Natural killer cell (primary cell): ENCODE results near the gene UPK2. TPM values are rescaled to one million over a fixed set of nuclear protein-coding genes. Genes with fewer than 3 reads are reported as not detected.
A peak's percentile ranks its signal among the peaks of the same experiment; 100 is the strongest.

Experiments
- ATAC-seq, 3 donors: fragments of 150-1000 bp in 2 of 3; fragments of 200-7000 bp in 1 of 3; cut with Tn5 transposase; 1 replicate in 1 of 3; 2 replicates in 2 of 3; pipeline ENCODE4 v1.10.0; 2021; ENCODE audit warnings: mild to moderate bottlenecking in 2 of 3, moderate library complexity in 2 of 3
- DNase-seq, 2 donors: peaks; one replicate each; pipeline versions ENCODE4 v3.0.0 to v3.0.0-alpha.2; 2013 to 2021; ENCODE audit warnings: mixed read lengths in 1 of 2
- H3K27ac ChIP-seq: one replicate; pipeline ENCODE4 v1.5.1; 2013; ENCODE audit warnings: mild to moderate bottlenecking, low read length
- H3K27me3 ChIP-seq: one replicate; pipeline ENCODE4 v1.6.1; 2013; ENCODE audit warnings: low read length; ENCODE audit not compliant: control insufficient read depth, insufficient read depth
- H3K36me3 ChIP-seq: one replicate; pipeline ENCODE4 v1.6.1; 2013; ENCODE audit warnings: low read length; ENCODE audit not compliant: control insufficient read depth, insufficient read depth
- H3K4me1 ChIP-seq: one replicate; pipeline ENCODE4 v1.6.1; 2013; ENCODE audit warnings: low read length; ENCODE audit not compliant: control insufficient read depth, insufficient read depth
- H3K4me3 ChIP-seq: one replicate; pipeline ENCODE4 v1.5.1; 2013; ENCODE audit warnings: low read length
- H3K9me3 ChIP-seq: one replicate; pipeline ENCODE4 v1.6.1; 2013; ENCODE audit warnings: low read length; ENCODE audit not compliant: control insufficient read depth, insufficient read depth
- H3K27ac Mint-ChIP-seq, 2 donors: one replicate each; pipeline ENCODE4 v1.8.0; 2022; ENCODE audit warnings: mild to moderate bottlenecking in 2 of 2, mixed read lengths in 2 of 2, moderate library complexity in 1 of 2
- H3K27me3 Mint-ChIP-seq, 2 donors: one replicate each; pipeline ENCODE4 v1.8.0; 2022; ENCODE audit warnings: low read depth in 2 of 2, mixed read lengths in 2 of 2
- H3K36me3 Mint-ChIP-seq: one replicate; pipeline ENCODE4 v1.8.0; 2022; ENCODE audit warnings: mixed read lengths
- H3K4me1 Mint-ChIP-seq, 2 donors: one replicate each; pipeline ENCODE4 v1.8.0; 2022; ENCODE audit warnings: mixed read lengths in 2 of 2
- H3K4me3 Mint-ChIP-seq: one replicate; pipeline ENCODE4 v1.8.0; 2022; ENCODE audit warnings: mild to moderate bottlenecking, moderate library complexity, mixed read lengths
- H3K9me3 Mint-ChIP-seq, 2 donors: one replicate each; pipeline ENCODE4 v1.8.0; 2022; ENCODE audit warnings: mixed read lengths in 2 of 2
- CTCF ChIP-seq: fragments of 200-600 bp; IDR thresholded peaks from one replicate; pipeline ENCODE4 v1.8.0; 2022; ENCODE audit warnings: antibody characterized with exemption
- WGBS: methylation state at CpG from one replicate; pipeline ENCODE4 v1.1.7; 2013; ENCODE audit warnings: missing lambda C conversion rate; ENCODE audit not compliant: insufficient coverage; 5-methylcytosine and 5-hydroxymethylcytosine counted together
- intact Hi-C: fragments of 100-400 bp; cut with micrococcal nuclease; formaldehyde crosslinking; loops from one replicate; pipeline ENCODE4 v1.14.2; 2022
- total RNA-seq, 4 donors: library from RNA; stranded (reverse); fragments of 120-200 nt in 1 of 4; gene quantifications; one replicate each; pipeline versions ENCODE4 v1.2.3 to v1.2.4, GENCODE V29; 2013 to 2022

UPK2 gene
- total RNA-seq, 3 donors from 2014 or later (not counting 1 experiment from before 2014, with no cell fraction given) = 0.40 to 0.41 TPM; not detected in 1

GRCh38 chr11:118917481-118918127 is 38.5 kb upstream of the UPK2 start:
- Histone ChIP-seq H3K27me3 (no peaks in the 10 kb centered on the region), H3K27ac (peak overlapping the region; percentile 94), H3K4me1 (peaks cover 100% of the 10 kb centered on the region), H3K4me3 (peak overlapping the region; percentile 25), H3K9me3 (no peaks in the 10 kb centered on the region), H3K36me3 (peaks cover 21% of the 10 kb centered on the region)
- intact Hi-C loops = no loop called here
- Mint-ChIP-seq H3K36me3 (no peaks in the 10 kb centered on the region), H3K27ac (peak overlapping the region; percentile 95 to 96), H3K4me3 (peak overlapping the region; percentile 81), H3K4me1 (peaks cover 71 to 91% of the 10 kb centered on the region in 2 donors), H3K9me3 (no peaks in the 10 kb centered on the region), H3K27me3 (no peaks in the 10 kb centered on the region)
- 38% methylated on average over 13 of the region's 13 CpGs for WGBS
- no peak for TF ChIP-seq CTCF
- ATAC-seq = peak; percentile 37 to 50 (median 46)
- DNase-seq = peak; percentile 45 to 88

- Mint-ChIP-seq H3K4me1 (peaks cover 75 to 91% of the 10 kb centered on the region in 2 donors), H3K4me3 (peak overlapping the region; percentile 81), H3K9me3 (no peaks in the 10 kb centered on the region), H3K36me3 (no peaks in the 10 kb centered on the region), H3K27ac (peak overlapping the region; percentile 95 to 96), H3K27me3 (no peaks in the 10 kb centered on the region)
- Histone ChIP-seq H3K4me1 (peaks cover 100% of the 10 kb centered on the region), H3K9me3 (no peaks in the 10 kb centered on the region), H3K27ac (peak overlapping the region; percentile 94), H3K27me3 (no peaks in the 10 kb centered on the region), H3K36me3 (peaks cover 21% of the 10 kb centered on the region), H3K4me3 (peak overlapping the region; percentile 25)
- ATAC-seq = peak in 2 of 3 donors; percentile 6
- 34% methylated on average over 8 of the region's 14 CpGs for WGBS
- no peak for TF ChIP-seq CTCF
- DNase-seq = peak; percentile 41 to 72
- intact Hi-C loops = no loop called here
Measured at GRCh38 chr11:118918128-118918685, 37.9 kb upstream of the UPK2 start.

- WGBS = 38% methylated on average over 8 of the region's 13 CpGs
- Mint-ChIP-seq H3K4me1 (peaks cover 81 to 91% of the 10 kb centered on the region in 2 donors), H3K36me3 (no peaks in the 10 kb centered on the region), H3K9me3 (no peaks in the 10 kb centered on the region), H3K27me3 (no peaks in the 10 kb centered on the region), H3K4me3 (peak overlapping the region; percentile 81), H3K27ac (peak overlapping the region; percentile 95 to 96)
- ATAC-seq = no peak
- peaks cover 21% of the 10 kb centered on the region for H3K36me3 ChIP-seq
- intact Hi-C loops = no loop called here
- peak overlapping the region; percentile 94 for H3K27ac ChIP-seq
- no peaks in the 10 kb centered on the region for H3K27me3 ChIP-seq
- peaks cover 100% of the 10 kb centered on the region for H3K4me1 ChIP-seq
- peak; percentile 18 to 62 for DNase-seq
- peak overlapping the region; percentile 27 for H3K4me3 ChIP-seq
- H3K9me3 ChIP-seq = no peaks in the 10 kb centered on the region
- TF ChIP-seq CTCF = no peak
Measured at GRCh38 chr11:118918686-118919280, 37.3 kb upstream of the UPK2 start.
